A549 (cell line): ENCODE measurements around the gene CYP1B1.

ENCODE experiments used
- CTCF ChIP-seq: fragments of >200 bp; sonication (Bioruptor Twin); formaldehyde crosslinking; IDR thresholded peaks from 3 replicates; pipeline ENCODE4 v1.5.1; 2016
- ZSCAN20 ChIP-seq: fragments of 250-450 bp; sonication (Bioruptor Pico); IDR thresholded peaks from 2 replicates; pipeline ENCODE4 v1.8.0; 2022; ENCODE audit warnings: mild to moderate bottlenecking, moderate library complexity
- TF ChIP-seq, protein P1 (sequence below): fragments of 150-350 bp; IDR thresholded peaks from 2 replicates; pipeline ENCODE4 v1.6.1; 2014; ENCODE audit warnings: low read depth, mild to moderate bottlenecking, low read length

- TF ChIP-seq CTCF: no peak
- TF ChIP-seq, protein P1, sequence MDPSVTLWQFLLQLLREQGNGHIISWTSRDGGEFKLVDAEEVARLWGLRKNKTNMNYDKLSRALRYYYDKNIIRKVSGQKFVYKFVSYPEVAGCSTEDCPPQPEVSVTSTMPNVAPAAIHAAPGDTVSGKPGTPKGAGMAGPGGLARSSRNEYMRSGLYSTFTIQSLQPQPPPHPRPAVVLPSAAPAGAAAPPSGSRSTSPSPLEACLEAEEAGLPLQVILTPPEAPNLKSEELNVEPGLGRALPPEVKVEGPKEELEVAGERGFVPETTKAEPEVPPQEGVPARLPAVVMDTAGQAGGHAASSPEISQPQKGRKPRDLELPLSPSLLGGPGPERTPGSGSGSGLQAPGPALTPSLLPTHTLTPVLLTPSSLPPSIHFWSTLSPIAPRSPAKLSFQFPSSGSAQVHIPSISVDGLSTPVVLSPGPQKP: no peak
- TF ChIP-seq ZSCAN20 (CRISPR knock-in tag): no peak
These were observed 7.7 kb downstream of the CYP1B1 start for GRCh38 chr2:38068234-38068633.
